GM20431 (cell line): ENCODE measurements around the gene TLL2.
"Not testable (repeated sequence)": the region's sequence is repeated elsewhere in the genome, so short reads cannot be mapped to it uniquely, and the experiment has no call there.

ENCODE experiments used
- in situ Hi-C: fragments of 300-500 bp; cut with MseI, MboI; formaldehyde crosslinking; loops from one replicate; pipeline ENCODE4 v1.15.0; 2020; ENCODE audit warnings: low sequenced_read_pairs; ENCODE audit not compliant: unreplicated experiment

The TLL2 gene

DNA sequence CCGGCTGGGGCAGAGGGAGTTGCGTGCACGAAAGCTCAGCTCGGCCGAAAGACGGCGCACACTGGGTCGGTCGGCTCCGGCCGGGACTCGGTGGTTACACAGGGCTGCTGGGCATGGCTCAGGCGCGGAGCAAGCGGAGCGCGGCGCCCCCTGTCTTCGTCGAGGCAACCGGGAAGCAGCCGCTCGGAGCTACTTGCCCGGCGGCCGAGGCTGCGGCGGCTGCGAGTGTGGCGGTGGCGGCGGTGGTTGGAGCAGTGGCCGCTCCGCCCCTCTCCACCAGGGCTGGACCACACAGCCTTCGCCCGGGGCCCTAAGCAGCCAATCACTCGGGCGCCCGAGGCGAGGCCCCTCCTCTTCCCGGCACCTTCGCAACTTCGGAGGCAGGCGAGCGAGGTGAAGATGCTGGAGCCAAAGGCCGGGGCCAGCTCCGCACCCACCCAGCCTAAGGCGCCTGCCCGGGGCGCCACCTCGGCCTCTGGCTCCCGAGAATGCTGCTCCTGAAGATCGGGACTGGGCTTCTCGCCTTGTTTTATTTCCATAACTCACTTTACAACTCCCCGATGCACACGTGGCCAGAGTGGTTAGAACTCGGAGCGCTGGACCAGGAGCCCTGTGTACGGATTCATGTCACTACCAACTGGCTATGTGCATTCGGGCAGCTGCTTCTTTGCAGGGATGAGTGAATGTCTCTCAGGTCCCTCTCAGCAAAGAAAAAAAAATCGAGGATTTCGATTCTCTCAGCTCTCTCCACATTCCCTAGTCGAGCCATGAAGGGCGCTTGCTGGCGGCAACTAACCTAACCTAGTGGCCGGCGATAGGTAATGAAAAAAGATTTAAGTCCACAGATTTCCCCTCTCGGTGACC, at the start of gene TLL2:
Gene TLL2 (minus strand): TSS at position 229 of the 864 bp plus-strand sequence. CDS start 241 bp downstream, outside the sequence.
- in situ Hi-C loops: no loop called here

DNA sequence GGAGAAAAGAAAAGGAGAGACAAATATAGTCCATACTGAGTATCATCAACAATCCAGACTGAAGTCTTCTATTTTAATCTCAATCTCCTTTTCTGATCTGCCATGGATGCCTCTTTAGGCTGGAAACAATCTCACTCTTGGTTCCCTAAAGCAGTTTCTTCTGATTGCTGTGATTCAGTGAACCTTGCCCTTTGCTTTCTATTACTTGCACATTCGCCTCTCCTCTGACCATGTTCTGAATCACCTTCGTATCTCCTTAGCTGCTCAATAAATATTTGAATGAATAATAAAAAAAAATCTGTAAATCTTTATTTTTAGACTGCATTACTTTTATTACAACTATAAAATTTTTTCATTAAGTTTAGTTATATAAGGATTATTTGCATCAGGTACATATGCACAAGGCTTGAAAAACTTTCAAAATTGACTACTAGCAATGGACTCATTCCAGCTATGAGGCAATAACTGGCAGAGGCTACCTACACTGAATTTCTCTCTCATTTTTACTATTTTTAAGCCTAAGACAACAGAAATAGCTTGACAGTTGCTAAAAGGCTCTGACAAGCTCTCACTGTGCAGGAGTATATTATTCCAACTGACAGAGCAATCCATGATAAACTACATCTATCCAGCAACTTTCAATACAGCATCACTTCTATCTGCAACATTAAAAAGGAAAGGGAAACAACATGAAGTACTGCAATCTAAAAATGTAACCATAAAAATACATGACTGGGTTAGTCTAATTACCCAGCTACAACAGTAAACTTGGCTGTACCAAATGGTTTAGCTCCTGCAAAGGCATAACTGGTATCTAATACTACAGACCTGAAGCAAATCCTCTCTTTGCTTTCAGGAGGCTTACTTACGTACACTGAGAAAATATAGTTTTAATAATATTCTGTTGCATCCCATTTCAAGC, 47.5 kb upstream of the TLL2 start:
- in situ Hi-C loops: no loop called here

DNA sequence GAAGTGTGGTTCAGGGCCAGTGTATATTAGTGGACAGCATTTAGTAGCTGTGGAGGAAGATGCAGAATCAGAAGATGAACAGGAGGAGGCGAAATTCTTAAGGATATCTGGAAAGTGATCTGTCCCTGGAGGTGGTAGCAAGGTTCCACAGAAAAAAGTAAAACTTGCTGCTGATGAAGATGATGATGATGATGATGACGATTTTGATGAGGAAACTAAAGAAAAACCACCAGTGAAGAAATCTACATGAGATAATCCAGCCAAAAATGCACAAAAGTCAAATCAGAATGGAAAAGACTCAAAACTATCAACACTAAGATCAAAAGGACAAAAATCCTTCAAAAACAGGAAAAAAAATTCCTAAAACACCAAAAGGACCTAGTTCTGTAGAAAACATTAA, 46.8 kb upstream of the TLL2 start:
- in situ Hi-C loops: no loop called here

DNA sequence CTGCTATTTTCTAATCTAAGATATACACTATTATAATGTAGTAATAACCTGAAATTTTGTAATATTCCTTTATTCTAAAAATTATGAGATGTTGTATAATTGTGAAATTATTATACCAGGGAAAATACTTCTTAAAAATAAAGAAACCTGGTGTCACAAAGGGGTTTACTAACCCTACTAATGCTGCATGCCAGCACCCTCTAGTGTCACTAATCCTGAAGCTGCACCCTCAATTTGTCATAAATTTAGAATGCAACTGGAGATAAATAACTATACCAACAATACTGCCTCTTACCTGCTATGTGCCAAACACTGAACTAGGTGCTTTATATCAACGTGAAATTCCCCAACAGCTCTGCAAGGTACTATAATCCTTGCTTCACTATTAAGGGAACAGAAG, 42.3 kb upstream of the TLL2 start:
- in situ Hi-C loops: no loop called here

DNA sequence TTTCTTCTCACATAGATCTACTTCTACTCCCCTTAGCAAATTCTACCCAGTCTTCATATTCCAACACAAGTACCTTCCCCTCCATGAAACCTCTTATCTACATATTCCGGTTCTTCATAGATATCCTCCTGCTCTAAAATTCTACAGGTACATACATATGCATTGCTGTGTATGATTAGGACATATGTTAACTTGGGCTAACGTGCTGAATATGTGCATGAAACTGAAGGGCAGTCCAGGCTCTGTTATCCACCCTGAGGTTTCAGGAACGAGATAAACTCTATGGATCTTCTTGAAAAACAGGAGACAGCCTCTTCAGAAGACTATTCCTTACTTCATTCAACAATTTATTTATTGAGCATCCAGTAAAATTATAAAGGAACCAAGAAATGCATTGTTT, 41.6 kb upstream of the TLL2 start:
- in situ Hi-C loops: no loop called here

DNA sequence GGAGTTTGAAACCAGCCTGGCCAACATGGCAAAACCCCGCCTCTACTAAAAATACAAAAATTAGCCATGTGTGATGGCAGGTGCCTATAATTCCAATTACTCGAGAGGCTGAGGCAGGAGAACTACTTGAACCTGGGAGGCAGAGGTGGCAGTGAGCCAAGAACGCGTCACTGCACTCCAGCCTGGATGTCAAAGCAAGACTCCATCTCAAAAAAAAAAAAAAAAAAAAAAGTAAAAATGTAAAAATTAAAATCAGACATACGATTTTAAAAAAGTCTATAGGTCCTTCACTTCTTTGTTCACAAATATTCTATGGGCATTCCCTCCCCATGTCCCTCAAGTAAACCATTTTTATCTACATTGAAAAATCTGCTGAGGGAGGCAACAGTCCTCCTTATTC, 34.9 kb upstream of the TLL2 start:
- in situ Hi-C loops: no loop called here

DNA sequence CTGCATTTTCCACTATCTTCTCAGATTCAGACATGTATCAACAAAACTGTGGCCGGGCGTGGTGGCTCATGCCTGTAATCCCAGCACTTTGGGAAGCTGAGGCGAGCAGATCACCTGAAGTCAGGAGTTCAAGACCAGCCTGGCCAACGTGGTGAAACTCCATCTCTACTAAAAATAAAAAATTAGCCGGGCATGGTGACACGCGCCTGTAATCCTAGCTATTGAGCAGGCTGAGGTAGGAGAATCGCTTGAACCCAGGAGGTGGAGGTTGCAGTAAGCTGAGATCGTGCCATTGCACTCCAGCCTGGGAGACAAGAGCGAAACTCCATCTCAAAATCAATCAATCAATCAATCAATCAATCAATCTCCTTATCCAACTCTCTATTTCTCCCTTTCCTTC, 31.8 kb upstream of the TLL2 start:
- in situ Hi-C loops: not testable (repeated sequence)

DNA sequence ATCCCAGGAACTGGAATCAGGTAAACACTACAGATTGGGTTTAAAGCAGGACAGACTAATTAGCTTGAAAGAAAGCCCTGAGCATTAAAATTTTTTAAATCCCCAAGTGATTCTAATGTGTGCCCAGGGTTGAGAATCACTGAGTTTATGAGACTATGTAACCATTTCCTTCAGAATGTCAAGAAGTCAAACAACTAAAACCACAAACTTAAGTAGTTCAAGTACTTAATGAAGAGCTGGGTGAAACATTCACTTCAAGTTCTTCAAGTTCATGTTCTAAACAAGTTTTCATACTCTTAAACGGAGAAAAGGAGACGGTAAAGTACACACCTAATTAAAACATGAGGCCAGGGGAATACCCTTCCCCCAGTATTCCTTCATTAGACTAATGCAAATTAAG, 28.2 kb upstream of the TLL2 start:
- in situ Hi-C loops: no loop called here

DNA sequence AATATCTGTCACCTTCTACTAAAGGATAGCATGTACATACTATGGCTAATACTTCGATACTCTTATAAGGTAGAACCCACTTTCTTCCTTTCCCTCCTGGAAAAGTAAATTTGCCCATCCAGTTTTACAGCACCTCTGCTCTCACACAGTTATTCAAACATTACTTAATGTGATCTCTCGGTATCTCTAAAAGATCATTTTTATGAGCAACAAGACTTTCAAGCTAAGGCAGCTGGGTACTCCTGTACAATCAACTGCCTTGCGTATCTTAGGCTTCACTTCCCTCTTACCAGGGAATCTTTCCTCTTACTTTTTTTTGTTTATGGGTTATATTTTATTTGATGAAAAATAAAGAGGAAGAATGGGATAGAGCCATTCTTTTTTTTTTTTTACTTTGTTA, 26.5 kb upstream of the TLL2 start:
- in situ Hi-C loops: no loop called here

DNA sequence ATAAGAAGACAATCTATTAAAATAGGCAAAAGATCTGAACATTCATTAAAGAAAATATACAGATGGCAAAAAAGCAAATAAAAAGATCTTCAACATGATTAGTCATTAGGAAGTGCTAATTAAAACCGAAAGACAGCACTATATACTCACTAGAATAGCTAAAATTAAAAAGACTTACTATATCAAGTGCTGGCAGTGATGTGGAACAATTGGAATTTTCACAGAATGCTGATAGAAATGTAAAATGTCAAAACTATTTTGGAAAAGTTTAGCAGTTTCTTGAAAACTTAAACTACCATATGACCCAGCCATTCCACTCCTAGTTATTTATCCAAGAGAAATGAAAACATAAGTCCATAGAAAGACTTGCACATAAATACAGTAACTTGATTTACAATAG, 25.0 kb upstream of the TLL2 start:
- in situ Hi-C loops: no loop called here

DNA sequence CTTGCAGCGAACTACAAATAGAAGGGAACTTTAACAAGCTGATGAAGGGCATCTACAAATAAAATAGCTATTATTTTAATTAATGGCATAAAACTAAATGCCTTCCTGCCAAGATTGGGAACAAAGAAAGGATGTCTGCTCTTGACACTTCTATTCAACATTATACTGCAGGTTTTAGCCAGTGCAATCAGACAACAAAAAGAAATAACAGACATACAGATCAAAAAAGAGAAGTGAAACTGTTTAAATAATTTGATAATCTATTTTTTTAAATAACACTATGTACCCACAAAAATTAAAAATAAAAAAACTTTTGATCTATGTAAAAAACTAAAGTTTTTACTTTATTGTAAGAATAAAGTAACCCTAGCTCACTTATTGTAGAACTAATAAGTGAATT, 22.4 kb upstream of the TLL2 start:
- in situ Hi-C loops: no loop called here

DNA sequence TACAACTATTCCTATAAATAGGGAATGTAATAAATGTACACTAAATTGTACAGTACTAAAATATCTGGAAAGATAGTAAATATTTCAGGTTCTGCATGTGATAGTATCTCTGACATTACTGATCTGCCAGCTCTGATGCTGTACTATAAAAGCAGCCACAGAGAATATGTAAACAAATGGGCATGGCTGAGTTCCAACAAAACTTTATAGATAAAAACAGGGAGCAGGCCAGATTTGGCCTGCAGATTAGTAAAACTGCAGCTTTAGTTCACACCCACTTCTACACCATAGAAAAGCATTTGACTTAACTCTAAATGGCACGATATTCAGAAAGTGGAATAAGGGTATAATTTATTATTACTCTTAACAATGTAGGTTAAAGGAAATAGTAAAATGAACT, 18.8 kb upstream of the TLL2 start:
- in situ Hi-C loops: no loop called here

DNA sequence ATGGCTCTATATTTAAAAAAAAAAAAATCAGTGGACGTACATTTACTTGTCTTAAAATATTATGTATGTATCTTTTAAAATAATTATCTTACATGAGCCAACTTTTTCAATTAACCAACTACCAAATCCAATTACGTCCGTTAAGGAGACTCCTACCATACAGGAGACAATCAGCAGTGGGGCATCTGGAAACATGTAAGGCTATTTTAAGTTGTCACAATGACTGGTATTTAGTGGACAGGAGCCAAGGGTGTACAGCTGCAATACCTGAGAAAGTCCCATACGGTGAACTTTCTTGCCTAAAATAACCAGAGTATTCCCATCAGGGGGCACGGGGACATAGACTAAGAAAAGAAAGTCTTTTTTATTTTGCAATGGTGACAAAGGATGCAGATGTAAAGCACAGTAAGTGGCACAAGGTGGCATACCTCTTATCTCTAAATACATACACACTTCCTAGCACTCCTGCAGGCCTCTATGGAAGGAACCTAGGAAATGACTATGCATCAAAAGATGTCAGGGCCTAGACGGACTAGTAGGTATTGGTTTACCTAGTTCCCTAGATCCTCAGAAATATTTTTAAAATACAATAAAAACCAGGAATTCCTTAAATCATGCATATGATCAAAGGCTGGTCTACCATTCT, 16.0 kb upstream of the TLL2 start:
- in situ Hi-C loops: no loop called here

DNA sequence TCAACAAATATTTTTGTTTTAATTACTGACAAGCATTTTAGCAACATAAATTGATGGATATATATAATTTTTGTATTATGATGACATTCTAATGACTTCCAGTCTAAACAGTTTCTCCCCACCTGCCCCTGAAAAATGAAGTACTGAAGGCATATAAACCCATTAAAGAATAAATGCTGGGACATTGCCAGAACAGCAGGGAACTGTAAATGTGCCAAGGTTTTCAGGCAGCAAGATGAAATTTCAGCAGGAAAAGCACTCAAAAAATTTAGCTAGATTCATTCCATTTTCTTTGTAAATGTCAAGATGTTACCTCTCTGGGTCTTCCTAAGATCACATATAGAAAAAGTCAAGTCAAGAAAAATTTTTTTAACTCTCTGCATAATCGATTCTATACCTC, 11.0 kb upstream of the TLL2 start:
- in situ Hi-C loops: no loop called here

DNA sequence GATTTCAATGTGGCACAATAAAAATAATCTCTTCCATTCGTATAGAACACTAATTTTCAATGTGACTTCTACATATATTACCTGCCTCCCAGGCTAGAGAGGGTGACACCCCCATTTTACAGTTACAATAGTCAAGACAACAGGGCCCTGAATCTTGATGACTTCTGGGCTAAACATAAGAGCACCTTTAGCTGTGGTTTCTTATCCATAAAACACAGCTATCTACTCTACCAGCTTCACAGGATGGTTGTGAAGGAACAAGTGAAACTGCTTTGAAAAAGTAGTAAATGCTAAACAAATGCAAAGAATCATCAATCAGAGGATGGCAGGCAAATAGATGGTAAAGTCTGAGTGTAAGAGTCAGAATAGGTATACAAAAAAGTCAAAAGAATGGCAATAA, 3.6 kb upstream of the TLL2 start:
- in situ Hi-C loops: no loop called here

DNA sequence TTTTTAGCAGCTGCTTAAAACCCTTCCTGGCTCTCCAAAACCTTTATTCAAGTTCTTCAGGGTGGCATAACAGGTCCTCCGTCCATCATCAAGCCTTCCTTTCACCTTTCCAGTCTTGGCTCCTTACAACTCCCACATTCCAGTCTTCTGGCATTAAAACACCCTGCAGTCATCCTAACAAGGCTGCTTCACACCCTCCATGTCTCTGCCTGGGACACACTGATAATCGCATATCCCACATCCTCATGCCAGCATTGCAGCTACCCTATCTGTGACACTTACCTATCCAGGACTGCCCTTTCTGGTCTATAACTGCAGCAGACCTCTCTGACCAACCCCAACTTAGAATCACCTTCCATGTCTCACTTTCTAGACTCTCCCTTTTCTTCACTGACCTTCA, 2.6 kb upstream of the TLL2 start:
- in situ Hi-C loops: no loop called here

DNA sequence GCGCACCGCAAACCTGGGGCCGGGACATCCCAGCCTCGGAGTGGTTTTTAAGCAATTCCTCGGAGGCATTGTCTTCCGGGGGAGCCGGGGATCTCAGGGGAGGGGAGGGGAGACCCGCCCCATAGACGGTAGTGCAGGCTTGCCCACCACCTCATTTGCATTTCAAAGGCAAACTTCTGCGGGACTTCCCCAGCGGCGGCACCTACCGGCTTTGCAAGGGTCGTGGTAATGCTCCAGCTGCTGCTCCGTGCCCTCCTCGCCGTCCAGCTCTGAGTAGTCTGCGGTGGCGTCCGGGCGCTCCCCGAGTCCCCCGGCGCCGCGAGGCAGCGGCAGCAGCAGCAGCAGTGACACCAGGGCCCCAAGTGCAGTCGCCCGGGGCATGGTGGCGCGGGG, 425 bp downstream of the TLL2 start:
- in situ Hi-C loops: no loop called here

DNA sequence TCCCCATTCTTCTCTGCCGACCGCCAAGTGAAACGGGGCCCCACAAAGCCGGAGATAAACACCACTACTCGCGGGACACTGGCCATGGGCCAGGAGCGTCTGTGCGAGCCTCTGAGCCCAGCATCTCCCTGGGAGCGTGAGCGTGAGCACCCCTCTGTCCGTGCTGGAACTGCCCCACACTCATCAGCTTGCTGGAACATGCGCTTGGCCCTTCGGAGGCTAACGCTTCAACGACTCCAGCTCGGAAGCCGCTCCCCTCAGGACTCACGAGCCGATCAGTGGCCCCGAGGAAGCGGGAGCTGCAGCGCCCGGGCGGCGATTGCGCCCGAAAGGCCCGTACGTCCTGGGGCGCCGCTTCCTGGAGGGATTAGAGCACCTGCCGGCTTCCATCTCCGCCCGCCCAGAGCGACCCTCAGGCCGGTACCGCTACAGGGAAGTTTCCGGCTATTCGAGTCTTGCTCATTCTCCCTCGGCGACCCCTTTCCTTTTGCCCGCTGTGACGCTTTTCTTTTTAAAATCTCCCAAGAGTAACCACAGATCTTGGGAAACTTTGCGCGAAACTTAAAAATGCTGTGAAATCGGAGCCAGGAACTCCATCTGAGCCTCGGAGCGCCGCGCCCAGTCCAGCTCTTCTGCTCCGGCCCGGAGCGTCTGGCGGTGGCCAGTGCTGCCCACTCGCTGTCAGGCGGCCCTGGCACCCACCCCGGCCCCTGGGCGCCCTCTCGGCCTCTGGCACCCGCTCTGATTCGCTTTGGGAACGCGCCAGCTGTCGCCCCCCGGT, 1.0 kb downstream of the TLL2 start:
- in situ Hi-C loops: no loop called here

DNA sequence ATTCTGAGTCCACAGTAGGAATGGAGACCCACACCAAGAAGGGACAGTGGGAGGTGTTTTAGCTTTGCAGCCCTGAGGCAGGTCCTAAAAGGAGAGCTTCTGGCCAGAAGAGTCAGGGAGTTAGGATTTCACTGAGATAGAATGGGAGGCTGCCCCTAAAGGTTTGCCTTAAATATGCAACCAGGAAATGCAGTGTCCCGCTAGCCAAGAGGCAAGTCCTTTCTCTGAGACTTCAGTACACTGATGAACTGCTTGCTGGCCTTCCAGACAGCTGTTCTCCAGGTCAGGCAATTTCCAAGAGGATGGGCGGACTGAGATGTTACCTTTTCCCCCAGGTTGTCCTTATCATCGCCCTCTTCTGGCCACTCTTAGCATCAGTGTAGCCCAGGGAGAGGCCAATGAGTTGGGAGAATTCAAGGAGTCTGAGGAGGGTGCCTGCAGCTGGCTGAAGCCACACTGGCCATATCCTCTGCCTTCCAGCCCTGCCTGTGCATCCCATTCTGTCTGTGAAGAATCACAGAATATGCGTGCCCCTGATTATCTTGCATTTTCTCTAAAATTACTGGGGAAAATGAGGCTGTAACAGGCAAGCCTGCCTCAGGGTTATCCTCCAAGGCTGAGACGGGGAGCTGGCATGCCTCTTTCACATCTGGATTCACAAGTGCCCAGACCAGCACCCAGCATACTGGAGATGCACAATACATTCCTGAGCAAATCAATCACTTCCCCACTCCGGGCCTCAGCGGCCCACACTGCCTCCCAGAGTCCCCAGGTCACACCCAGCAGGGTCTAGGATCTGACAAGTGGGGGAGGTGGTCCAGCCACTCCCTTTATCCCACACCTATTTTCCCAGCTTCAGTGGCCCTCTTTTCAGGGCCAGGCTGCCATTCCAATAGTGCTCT, 2.4 kb downstream of the TLL2 start:
- in situ Hi-C loops: no loop called here
